HS-27A (cell line): ENCODE measurements around the gene PRUNE2.

ENCODE experiments used
- DNase-seq: peaks from one replicate; pipeline ENCODE4 v3.0.0-alpha.2; 2012; ENCODE audit warnings: low read depth, missing footprints

The PRUNE2 gene

GRCh38 chr9:76628155-76628554, 277.8 kb downstream of the PRUNE2 start:
- no peak for DNase-seq

- DNase-seq, result no peak
These were observed 278.9 kb downstream of the PRUNE2 start for GRCh38 chr9:76626980-76627379.

GRCh38 chr9:76626141-76626540, 279.8 kb downstream of the PRUNE2 start:
- DNase-seq, result no peak

GRCh38 chr9:76624391-76625048, 281.4 kb downstream of the PRUNE2 start:
- DNase-seq, result no peak

GRCh38 chr9:76620996-76621395, 284.9 kb downstream of the PRUNE2 start:
- DNase-seq, result no peak

GRCh38 chr9:76620581-76620980, 285.3 kb downstream of the PRUNE2 start:
- no peak for DNase-seq

GRCh38 chr9:76619640-76620039, 286.3 kb downstream of the PRUNE2 start:
- DNase-seq, result no peak

- DNase-seq, result no peak
These were observed 286.7 kb downstream of the PRUNE2 start for GRCh38 chr9:76619197-76619596.

GRCh38 chr9:76618762-76619161, 287.2 kb downstream of the PRUNE2 start:
- DNase-seq, result no peak

GRCh38 chr9:76617497-76618175, 288.3 kb downstream of the PRUNE2 start:
- DNase-seq, result no peak

GRCh38 chr9:76616780-76617179, 289.1 kb downstream of the PRUNE2 start:
- DNase-seq, result no peak

- DNase-seq, result no peak
These were observed 290.7 kb downstream of the PRUNE2 start for GRCh38 chr9:76615177-76615603.

- no peak for DNase-seq
These were observed 291.9 kb downstream of the PRUNE2 start for GRCh38 chr9:76613974-76614373.

GRCh38 chr9:76613150-76613781, 292.6 kb downstream of the PRUNE2 start:
- DNase-seq, result no peak

GRCh38 chr9:76610011-76610352, 295.9 kb downstream of the PRUNE2 start:
- no peak for DNase-seq

GRCh38 chr9:76609285-76610010, 296.5 kb downstream of the PRUNE2 start:
- DNase-seq, result no peak

- DNase-seq, result no peak
These were observed 297.2 kb downstream of the PRUNE2 start for GRCh38 chr9:76608575-76609273.

GRCh38 chr9:76607730-76608436, 298.0 kb downstream of the PRUNE2 start:
- DNase-seq, result no peak

GRCh38 chr9:76605321-76605900, 300.5 kb downstream of the PRUNE2 start:
- no peak for DNase-seq

GRCh38 chr9:76603931-76604570, 301.9 kb downstream of the PRUNE2 start:
- no peak for DNase-seq
